AG08396 (cell line): Measurements from ENCODE around the gene HIPK2.
"Not testable (repeated sequence)": the region's sequence is repeated elsewhere in the genome, so short reads cannot be mapped to it uniquely, and the experiment has no call there.

Experiments
- DNase-seq: peaks from one replicate; pipeline ENCODE4 v3.0.0; 2012; ENCODE audit warnings: low spot score, mixed read lengths

HIPK2 gene

DNA sequence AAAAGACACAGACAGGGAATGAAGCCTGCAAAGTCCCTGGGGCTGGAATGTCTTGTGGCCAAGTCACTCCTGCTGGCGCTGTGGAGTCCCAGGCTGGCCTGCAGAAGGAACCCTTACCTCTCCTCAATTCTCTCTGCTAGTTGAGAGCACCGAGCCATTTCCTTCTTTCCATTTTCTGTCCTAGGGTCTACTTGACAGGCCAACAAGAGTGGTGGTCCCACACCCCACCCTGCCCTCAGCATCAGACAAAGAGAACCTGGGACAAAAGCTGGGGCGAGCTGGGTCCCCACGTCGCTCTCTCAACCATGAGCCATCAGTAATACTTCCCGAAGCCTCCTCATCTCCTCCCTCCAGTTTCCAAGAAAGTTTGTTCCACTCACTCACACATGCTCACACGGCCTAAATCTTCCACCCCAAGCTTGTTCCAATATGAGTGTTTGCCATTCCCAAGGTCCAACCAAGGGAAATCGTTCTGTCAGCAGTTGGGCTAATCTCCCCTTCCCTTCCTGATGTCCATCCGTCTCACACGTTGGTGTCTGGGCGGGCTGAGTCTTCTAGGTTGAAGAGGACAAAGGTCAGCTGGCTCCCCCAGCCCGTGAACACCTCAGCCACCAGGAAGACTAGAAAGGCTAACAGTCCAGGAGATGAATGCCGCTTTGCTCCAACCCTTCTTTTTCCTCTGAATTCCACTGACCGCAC is 210.0 kb downstream of the HIPK2 start:
- no peak for DNase-seq

DNA sequence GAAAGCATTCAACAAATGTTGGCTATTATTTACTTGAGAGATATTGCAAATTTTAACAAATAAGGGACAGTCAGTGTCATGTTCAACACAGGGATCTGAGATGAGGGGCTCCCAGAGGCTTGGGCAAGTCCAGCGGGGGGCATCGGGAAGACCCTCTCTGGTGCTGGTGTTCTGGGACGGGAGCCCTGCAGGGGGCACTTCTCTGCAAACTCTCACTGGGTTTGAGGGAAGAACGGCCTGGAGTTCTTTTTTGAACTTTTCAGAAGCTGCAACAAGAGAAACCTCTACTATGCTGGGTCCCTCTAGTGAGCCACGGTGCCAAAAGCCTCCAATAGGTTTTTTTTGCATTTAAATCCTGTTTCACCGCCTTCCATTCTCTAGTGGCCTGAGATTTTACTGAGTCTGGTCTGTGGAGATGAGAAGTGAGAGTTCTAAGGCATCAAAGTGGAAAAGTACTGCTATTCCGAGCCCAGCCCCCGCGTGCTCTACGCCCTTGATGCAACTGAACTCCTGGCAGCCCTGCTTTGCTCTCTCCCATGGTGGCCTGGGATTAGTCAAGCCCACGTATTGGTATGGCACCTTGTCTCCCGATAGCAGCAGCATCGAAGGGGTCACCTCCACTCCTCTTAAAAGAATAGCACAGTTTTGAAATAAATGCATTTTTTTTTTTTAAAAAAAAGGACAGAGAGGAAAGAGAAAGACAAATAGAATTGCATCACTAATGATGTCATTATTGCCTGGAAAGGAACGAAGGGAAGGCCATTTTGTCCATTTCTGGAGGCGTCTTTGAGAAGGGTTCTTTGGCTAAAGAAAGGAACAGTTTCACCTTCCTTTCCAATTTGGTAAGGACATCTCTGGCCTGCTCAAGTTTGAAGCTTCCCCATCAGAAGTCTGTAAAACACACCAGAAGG is 210.8 kb downstream of the HIPK2 start:
- no peak for DNase-seq

DNA sequence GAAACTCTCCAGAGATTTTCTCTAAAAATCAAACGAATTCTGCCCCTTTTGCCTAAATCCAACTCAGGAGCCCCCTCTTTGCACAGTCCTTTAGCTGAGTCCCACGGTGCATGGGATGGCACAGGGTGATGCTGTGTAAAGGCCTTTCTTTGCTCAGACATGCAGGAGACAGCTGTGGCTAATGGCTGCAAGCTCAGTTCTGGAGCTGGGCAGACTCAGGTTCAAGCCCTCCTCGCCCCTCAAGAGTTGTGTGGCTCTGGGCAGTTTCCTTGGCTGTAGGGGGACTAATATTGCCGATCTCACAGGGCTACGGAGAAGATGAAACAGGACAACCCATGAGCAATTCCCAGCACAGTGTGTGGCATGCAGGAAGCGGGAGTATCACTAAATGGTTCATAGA is 211.7 kb downstream of the HIPK2 start:
- DNase-seq = no peak

DNA sequence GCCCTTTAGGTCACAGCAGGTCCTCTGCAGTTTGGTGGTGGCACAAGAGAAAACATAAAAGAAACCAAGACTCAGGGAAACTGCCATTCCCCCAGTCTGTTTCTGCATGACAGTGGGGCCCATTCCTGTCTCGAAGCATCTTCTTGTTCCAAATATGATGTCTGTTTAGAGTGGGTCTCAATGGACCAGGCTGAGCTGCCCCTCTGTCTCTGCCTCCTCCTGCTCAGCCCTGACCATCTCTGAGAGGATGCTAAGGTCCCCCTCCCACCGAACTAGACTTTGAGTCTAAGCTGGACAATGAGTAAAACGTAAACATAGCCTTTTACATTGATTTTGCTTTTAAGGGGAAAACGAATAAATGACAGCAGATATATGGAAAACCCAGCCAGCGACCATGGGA is 213.9 kb downstream of the HIPK2 start:
- no peak for DNase-seq

DNA sequence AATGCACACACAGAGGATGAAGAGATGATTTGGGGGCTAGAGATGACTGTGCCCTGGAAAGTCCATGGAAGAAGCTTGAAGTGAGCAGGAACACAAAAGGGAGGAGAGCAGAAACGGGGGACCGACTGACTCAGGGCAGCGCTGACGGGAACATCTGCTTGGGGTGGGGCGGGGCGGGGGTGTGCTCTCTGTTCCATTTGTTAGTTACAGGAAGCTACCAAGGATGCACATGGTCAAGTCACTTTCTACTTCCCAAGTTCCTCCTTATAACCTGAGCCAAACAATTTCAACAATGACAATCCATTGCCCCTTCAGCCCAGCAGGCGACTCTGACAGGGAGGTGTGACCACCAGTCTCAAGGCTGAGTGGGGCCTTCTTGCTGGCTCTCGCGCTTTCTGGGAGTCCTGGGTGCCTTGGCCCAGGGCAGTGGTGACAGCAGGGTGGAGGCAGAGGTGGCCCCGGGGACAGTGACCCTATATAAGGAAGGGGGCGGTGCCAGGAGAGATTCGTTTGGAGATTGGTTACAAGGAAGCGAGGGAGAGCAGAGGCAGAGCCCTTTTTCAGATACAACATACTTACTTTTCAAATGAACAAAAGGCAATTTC is 214.7 kb downstream of the HIPK2 start:
- no peak for DNase-seq

DNA sequence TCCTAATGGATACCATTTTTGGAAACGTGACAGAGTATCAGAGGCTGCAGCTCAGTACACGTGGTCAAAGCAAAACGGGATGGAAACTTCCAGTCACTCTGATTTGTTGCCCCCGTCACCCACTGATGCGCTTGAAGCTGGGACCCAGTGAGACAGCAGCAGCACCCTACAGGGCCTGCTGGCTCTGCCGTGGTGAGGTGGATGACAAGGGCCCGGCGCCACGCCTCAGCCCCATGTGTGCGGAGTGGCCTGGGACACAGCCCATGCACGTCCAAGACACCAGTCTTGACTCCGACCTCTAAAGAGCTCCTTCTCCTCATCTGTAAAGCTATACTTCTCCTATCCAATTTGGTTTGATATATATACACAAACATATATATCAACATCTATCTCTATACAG is 215.3 kb downstream of the HIPK2 start:
- DNase-seq = no peak

DNA sequence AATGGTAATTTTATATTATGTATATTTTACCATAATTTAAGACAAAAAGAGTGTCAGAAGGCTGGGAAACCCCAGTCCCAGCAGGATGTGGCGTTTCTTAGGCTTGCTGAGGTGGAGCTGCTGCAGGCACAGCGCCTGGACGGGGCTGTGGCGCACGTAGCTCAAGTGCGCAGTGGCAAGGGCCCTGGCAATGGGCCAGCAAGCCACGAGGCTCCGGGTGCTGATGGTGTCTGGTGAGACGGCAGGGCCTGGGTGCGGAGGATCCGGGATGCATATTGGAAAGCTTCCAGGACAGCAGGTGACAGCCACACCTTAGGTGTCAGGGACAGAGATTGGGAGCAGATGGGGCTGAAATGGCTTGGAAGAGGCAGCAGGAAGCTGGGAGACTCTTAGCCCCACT is 217.1 kb downstream of the HIPK2 start:
- DNase-seq = no peak

DNA sequence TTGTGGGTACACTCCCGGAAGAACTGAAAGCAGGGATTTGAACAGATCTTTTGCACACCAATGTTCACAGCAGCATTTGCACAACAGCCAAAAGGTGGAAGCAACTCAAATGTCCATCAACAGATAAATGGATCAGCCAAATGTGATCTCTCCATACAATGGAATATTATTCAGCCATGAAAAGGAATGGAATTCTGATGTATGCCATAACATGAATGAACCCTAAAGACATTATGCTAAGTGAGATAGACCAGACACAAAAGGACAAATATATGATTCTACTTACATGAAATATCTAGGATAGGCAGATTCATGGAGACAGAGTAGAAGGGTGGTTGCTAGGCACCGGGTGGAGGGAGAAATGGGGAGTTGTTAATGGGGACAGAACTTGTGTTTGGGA is 217.6 kb downstream of the HIPK2 start:
- DNase-seq = no peak

DNA sequence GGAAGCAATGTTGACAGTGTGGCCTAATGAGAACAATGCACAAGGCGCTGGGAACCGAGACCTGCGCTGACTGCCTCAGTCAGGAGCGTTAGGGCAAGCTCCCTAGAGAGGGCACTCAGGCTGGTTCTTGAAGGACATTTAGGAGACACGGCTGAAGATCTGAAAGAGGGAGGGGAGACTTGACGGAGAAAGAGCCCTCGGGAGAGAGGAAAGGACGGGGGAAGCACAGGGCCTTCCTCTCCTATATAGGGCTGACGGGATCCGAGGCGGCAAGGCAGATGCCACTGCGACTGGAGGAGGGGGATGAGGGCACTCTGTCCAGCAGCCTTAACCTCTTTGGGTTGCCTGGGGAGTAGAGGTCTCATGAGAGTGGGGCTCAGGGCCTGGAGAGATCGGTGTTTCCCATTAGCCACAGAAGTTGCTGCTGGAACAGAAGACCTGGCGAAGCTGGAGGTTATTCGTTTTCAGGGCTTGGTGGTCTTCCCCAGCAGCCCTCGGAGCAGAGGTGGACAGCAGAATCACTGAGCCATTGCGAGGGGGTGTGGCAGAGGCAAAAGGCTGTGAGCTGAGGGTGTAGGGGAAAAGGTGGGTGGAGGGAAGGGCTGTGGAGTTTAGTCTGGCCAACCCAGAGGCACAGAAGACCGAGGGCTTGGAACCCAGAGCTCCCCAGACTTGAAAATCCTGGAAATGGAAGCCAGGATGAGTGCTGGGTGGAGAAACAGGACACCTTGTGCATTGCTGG is 218.3 kb downstream of the HIPK2 start:
- DNase-seq = no peak

DNA sequence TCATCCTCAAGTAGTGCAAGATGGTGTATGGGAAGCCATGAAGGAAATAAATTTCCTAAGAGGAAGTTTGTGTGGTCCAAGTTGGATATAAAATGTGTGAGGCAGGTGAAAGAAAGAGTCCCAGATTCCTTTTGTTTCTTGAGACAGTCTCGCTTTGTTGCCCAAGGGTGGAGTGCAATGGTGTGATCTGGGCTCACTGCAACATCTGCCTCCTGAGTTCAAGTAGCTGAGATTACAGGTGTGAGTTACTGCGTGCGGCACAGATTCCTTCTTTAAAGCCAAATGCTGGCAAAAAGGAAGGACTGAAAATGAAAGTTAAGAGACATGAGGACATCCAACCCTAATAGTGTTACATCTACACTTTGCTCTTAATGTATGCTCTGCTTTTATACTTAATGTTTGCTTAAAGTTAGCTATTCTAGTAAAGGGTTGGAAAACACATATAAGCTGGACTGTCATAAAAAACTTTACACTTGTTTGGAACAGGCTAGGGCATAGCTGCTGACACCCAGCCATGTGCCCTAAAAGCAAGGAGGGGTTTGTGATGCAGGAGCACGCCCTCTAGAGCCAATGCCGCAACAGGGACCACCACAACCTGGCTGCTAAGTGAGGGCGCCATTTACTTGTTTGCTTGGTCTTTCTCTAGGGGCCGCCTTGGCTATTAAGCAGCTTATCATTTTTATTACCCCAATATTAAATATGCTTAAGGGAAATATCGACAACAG is 219.8 kb downstream of the HIPK2 start:
- DNase-seq = no peak

DNA sequence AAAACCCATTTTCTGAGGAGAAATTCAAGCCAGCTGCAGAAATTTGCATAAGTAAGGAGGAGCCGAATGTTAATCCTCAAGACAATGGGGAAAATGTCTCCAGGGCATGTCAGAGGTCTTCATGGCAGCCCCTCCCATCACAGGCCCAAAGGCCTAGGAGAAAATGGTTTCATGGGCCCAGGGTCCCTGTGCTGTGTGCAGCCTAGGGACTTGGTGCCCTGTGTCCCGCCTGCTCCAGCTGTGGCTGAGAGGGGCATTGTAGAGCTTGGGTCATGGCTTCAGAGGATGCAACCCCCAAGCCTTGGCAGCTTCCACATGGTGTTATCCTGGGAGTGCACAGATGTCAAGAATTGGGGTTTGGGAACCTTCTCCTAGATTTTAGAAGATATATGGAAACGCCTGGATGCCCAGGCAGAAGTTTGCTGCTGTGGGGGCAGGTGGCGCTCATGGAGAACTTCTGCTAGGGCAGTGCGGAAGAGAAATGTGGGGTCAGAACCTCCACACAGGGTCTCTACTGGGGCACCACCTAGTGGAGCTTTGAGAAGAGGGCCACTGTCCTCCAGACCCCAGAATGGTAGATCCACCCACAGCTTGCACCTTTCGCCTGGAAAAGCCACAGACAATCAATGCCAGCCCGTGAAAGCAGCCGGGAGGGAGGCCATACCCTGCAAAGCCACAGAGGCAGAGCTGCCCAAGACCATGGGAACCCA is 223.7 kb downstream of the HIPK2 start:
- not testable (repeated sequence) for DNase-seq

DNA sequence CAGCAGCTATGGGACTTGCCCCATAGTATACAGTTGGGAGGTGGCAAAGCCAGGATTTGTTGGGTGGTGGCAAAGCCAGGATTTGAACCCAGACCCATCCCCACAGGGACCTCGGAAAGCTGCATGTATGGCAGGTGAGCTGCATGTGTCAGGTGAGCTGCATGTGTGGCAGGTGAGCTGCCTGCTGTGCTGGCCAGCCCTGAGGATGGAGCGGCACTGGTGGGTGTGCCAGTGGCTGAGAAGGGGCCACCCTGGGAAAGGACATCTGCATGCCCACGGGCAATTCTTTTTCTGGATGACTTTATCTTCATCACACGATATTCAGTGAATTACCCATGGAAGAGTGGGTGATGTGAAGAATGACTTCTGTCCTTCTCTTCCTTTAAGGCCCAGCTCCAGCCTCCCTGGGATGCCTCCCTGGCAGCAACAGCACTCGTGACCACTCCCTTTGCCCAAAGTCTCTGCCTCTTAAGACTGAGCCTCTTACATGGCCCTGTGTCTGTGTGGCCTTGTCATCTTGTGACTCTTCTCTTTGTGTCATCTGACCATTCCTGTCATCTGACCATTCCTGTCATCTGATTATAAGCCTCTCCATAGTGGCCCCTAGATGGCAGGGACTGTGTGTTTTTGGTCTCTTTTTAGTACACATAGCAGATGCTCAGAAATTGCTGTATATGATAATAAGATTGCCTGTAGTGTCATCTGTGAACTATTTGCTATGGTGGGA is 229.3 kb downstream of the HIPK2 start:
- DNase-seq = no peak

DNA sequence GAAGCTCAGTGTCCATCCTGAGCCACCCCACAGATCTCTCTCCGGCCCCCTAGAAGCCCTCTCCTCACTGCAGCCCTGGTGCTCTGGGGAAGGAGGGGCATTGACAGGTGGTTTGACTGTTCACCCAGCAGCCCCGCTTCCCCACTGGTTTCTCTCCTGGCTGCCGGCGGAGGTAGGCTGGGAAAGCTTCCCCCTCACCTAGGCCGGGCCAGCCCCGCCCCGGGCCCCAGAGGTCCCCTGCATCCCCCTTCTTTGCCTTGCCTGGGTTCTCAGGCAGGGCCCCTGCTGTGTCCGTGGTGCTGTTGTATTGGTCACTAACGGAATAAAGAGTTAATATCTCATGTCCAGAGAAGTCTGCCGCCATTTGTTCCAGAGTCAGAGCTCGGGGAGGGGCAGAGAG is 233.2 kb downstream of the HIPK2 start:
- DNase-seq = no peak

DNA sequence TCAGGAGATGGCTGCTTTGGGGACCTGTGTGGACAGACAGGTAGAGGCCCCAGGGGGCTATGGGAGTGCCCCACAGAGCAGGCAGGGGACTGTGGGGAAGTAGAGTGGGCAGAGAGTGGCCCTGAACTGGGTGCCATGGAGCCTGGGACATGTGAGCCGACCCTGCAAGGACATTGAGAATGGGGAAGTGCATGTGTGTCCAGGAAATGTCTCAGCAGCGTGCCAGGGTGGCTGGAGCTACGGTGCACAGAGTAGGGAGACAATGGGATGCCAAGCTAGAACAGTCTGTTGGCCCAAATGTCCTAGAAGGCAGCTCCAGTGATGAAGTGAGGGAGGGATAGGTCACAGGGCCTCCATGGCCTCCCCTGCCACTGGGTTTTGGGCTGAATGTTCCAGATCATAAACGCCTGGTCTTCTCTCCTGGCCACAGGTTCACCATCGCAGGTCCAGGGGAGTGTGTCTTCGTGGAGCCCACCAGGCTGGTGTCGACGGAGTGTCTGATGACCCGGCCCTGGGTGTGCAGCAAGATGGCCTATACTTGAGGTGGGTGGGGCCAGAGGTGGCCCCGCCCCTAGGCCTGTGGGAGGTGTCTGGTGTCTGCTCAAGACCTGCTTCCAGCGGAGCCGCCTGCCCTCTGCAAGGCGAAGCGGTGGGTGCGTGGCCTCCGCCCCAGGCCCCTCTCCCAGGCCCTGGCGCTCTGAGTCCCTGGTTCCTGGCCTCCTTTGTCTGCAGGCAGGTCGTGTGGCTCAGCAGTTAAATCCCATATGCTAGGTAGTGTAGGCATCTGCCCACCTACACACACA is 233.8 kb downstream of the HIPK2 start:
- DNase-seq = no peak

DNA sequence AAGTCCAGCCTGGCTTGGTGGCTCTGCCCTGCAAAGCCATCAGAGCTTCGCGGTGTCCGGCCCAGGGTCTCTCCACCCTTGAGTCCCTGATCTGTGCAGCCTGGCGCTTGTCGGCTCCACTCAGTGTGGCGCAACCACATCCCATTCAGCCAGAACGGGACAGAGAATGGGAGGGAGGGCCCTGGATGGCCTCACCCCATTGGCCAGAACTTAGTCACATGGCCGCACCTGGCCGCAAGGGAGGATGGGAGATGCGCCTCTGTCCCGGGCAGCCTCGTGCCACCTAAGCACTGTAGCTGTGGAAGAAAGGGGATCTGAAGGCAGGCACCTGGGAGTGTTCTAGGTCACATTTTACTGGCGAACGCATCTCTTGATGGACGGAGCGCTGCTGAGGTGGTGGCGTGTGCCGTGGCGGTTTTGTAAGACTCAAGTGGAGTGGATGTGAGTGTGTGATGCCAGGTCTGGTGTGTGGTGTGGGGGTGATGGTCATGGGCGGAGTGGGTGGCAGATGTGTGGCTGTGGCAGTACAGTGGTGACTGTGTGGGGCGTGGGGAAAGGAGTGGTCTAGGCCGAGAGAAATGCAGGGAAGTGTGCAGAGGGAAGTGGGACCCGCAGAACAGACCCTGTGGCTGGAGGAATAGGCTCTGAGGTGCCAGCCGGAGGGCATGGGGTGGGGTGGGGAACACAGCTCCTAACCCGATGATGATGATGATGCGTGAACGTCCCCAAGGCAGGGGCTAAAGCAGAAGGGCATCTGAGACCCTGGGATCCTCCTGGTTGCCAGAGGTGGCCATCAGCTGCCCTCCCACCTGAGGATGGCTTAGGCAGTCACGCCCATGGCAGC is 235.3 kb downstream of the HIPK2 start:
- DNase-seq = no peak

DNA sequence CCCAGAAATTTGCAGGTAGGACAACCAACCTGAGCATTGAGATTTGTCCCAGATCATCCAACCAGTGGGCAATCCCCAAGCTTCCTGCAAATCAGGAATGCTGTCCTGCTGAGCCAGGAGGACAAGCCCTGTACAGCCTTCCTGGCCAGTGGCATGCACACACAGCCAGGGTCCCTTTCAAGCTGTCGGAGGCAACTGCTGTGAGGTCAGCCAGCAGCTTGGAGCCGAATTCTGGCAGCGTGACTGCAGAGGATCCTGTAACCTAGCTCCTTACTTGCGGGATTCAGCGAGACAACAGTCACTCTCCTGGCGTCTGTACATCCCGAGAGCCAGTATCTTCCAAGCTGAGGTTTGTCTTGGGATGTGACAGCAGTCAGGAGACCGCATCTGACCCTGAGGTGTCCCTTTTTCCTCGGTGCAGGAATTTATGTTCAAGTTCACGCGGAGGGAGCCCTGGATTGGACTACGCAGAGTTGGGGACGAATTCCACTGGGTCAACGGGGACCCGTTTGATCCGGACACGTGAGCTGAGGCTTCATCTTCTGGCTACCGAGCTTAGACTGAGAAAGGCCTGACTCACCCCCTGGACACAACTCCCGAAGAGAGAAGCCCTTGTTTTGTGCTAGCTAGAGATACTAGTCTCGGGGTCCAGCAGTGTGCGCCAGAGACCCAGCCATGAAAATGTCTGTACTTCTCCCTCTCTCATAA is 236.0 kb downstream of the HIPK2 start:
- no peak for DNase-seq

DNA sequence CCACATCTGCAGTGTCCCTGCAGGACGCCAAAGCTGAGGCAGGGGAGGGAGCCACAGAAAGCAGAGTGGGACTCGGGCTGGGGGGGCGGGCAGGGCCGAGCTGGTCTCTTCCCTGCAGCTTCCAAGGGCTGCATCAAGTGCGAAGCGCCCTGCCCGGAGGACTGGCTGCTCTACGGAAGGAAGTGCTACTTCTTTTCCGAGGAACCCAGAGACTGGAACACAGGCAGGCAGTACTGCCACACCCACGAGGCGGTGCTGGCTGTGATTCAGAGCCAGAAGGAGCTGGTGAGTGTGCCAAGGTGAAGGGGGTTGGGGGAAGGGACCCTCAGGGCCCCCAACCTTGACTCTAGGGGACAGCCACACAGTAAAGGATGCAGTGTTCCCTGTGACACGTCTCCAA is 237.6 kb downstream of the HIPK2 start:
- no peak for DNase-seq
